Measurements from ENCODE around the gene PRR15.

The PRR15 gene

GRCh38 chr7:29611941-29612544 lies 48.4 kb downstream of the PRR15 start:
- no peak for DNase-seq

GRCh38 chr7:29612596-29612995 lies 49.0 kb downstream of the PRR15 start:
- DNase-seq: no peak

- no peak for DNase-seq
Observed at GRCh38 chr7:29613100-29613499, 49.5 kb downstream of the PRR15 start.

- DNase-seq: no peak
Observed at GRCh38 chr7:29614229-29614628, 50.6 kb downstream of the PRR15 start.

Measured in CD4-positive, alpha-beta T cell treated with Interleukin-15 for 1 hour (primary cell).